ENCODE measurements around the gene PRDM16. TPM values are rescaled to one million over a fixed set of nuclear protein-coding genes. Genes with fewer than 3 reads are reported as not detected.

PRDM16 gene
- total RNA-seq, 4 donors from 2014 or later = 0.19 to 1.6 (median 0.36) TPM

- peaks cover 97% of the 10 kb centered on the region for H3K27me3 ChIP-seq
- no peaks in the 10 kb centered on the region for H3K9me3 ChIP-seq
- H3K4me3 ChIP-seq = no peak overlapping the region
- peaks cover 51% of the 10 kb centered on the region for H3K4me1 ChIP-seq
- no peaks in the 10 kb centered on the region for H3K36me3 ChIP-seq
- peak; percentile 55 to 57 for DNase-seq (ENCODE audit: low spot score in 2 of 2)
- WGBS = 76% methylated on average over 4 of the region's 11 CpGs
- no peak overlapping the region for H3K27ac ChIP-seq
- no peak for TF ChIP-seq CTCF (IDR thresholded peaks at IDR 0.05)
- no peak for TF ChIP-seq EP300 (IDR thresholded peaks at IDR 0.05)
- no peak for TF ChIP-seq POLR2AphosphoS5 (IDR thresholded peaks at IDR 0.05)
- TF ChIP-seq POLR2A (IDR thresholded peaks at IDR 0.05) = no peak
Observed at GRCh38 chr1:3066250-3066711, 2.7 kb upstream of the PRDM16 start.

GRCh38 chr1:3066826-3067225 is 2.2 kb upstream of the PRDM16 start:
- peaks cover 51% of the 10 kb centered on the region for H3K4me1 ChIP-seq
- peaks cover 97% of the 10 kb centered on the region for H3K27me3 ChIP-seq
- WGBS = 69% methylated on average over 8 of the region's 10 CpGs
- H3K36me3 ChIP-seq = no peaks in the 10 kb centered on the region
- H3K9me3 ChIP-seq = no peaks in the 10 kb centered on the region
- peak overlapping the region; percentile 58 for H3K4me3 ChIP-seq
- H3K27ac ChIP-seq = no peak overlapping the region
- peak in 1 of 2 donors; percentile 55 for DNase-seq (ENCODE audit: low spot score in 2 of 2)
- TF ChIP-seq EP300 (IDR thresholded peaks at IDR 0.05) = no peak
- no peak for TF ChIP-seq POLR2AphosphoS5 (IDR thresholded peaks at IDR 0.05)
- TF ChIP-seq CTCF (IDR thresholded peaks at IDR 0.05) = no peak
- TF ChIP-seq POLR2A (IDR thresholded peaks at IDR 0.05) = no peak

- no peak for TF ChIP-seq CTCF (IDR thresholded peaks at IDR 0.05)
- TF ChIP-seq POLR2AphosphoS5 (IDR thresholded peaks at IDR 0.05) = no peak
- TF ChIP-seq POLR2A (IDR thresholded peaks at IDR 0.05) = no peak
- no peak for TF ChIP-seq EP300 (IDR thresholded peaks at IDR 0.05)
- Histone ChIP-seq H3K9me3 (no peaks in the 10 kb centered on the region), H3K36me3 (no peaks in the 10 kb centered on the region), H3K27ac (no peak overlapping the region), H3K4me1 (peaks cover 51% of the 10 kb centered on the region), H3K4me3 (peak overlapping the region; percentile 58), H3K27me3 (peaks cover 97% of the 10 kb centered on the region)
- no CpG with 5 or more reads among the region's 29 CpGs for WGBS
- DNase-seq (ENCODE audit: low spot score in 2 of 2) = peak in 1 of 2 donors; percentile 34
Observed at GRCh38 chr1:3067301-3067670, 1.7 kb upstream of the PRDM16 start.

- H3K4me3 ChIP-seq = peak overlapping the region; percentile 58
- peaks cover 45% of the 10 kb centered on the region for H3K4me1 ChIP-seq
- H3K9me3 ChIP-seq = no peaks in the 10 kb centered on the region
- no peak for TF ChIP-seq POLR2AphosphoS5 (IDR thresholded peaks at IDR 0.05)
- TF ChIP-seq CTCF (IDR thresholded peaks at IDR 0.05) = no peak
- TF ChIP-seq POLR2A (IDR thresholded peaks at IDR 0.05) = no peak
- no peak for TF ChIP-seq EP300 (IDR thresholded peaks at IDR 0.05)
- DNase-seq (ENCODE audit: low spot score in 2 of 2) = peak in 1 of 2 donors; percentile 48
- H3K36me3 ChIP-seq = no peaks in the 10 kb centered on the region
- H3K27ac ChIP-seq = no peak overlapping the region
- no CpG with 5 or more reads among the region's 97 CpGs for WGBS
- H3K27me3 ChIP-seq = peaks cover 97% of the 10 kb centered on the region
Observed at GRCh38 chr1:3067671-3068563, 1.1 kb upstream of the PRDM16 start.
